Measurements from ENCODE around the gene MEF2D. TPM values are rescaled to one million over a fixed set of nuclear protein-coding genes. Genes with fewer than 3 reads are reported as not detected.

MEF2D gene
- total RNA-seq, 1 experiment from 2014 or later, result 18.7 TPM

- Histone ChIP-seq H4K20me1 (ENCODE audit: control insufficient read depth, insufficient read depth, insufficient read length) (no peaks in the 10 kb centered on the region), H2AK5ac (ENCODE audit: insufficient read length, low read length) (no peak overlapping the region), H3T11ph (ENCODE audit: low read length) (no peak overlapping the region), H3K4me1 (ENCODE audit: insufficient read depth, low read length) (no peaks in the 10 kb centered on the region; the same call in 1 of the 2 replicates), H3K79me2 (ENCODE audit: insufficient read depth, low read length) (no peaks in the 10 kb centered on the region), H4K5ac (ENCODE audit: insufficient read length, low read depth, low read length) (no peak overlapping the region), H2BK15ac (ENCODE audit: low read depth, low read length) (no peak overlapping the region), H3K79me1 (ENCODE audit: insufficient read depth, low read depth, low read length, poor library complexity, severe bottlenecking) (no peaks in the 10 kb centered on the region), H3K14ac (ENCODE audit: insufficient read depth, low read length) (no peak overlapping the region), H2AFZ (ENCODE audit: low read length) (no peak overlapping the region), H2BK120ac (ENCODE audit: low read depth, low read length, poor library complexity, severe bottlenecking) (no peak overlapping the region), H3K9ac (ENCODE audit: extremely low read depth, insufficient read length, low read length) (no peak overlapping the region), H3K9me3 (ENCODE audit: control insufficient read depth, low read depth, low read length) (no peaks in the 10 kb centered on the region), H3K27ac (ENCODE audit: insufficient read length, low read depth, low read length) (no peak overlapping the region), H3K56ac (ENCODE audit: insufficient read length, low read depth, low read length) (no peak overlapping the region), H2BK5ac (ENCODE audit: insufficient read length, low read length) (no peak overlapping the region), H4K8ac (replicated peaks; ENCODE audit: insufficient read length, low read depth, low read length) (no peak overlapping the region), H2BK12ac (ENCODE audit: insufficient read length, low read depth, low read length) (no peak overlapping the region), H3K4ac (ENCODE audit: low read depth, low read length) (no peak overlapping the region), H3K18ac (ENCODE audit: insufficient read length, low read depth, low read length) (no peak overlapping the region), H2BK20ac (ENCODE audit: low read depth, low read length, poor library complexity, severe bottlenecking) (no peak overlapping the region), H3K27me3 (ENCODE audit: insufficient read depth, low read length) (peaks cover 26% of the 10 kb centered on the region), H3K23me2 (ENCODE audit: insufficient read length, low read depth, low read length, poor library complexity, severe bottlenecking) (peaks cover 20% of the 10 kb centered on the region), H4K91ac (ENCODE audit: insufficient read length, low read depth, low read length) (no peak overlapping the region), H3K23ac (ENCODE audit: insufficient read length, low read depth, low read length) (no peak overlapping the region), H3K4me2 (ENCODE audit: insufficient read depth, insufficient read length, low read length) (no peak overlapping the region)
- Mint-ChIP-seq H3K36me3 (ENCODE audit: insufficient read depth in 1 of 3, low read depth in 3 of 3) (no peaks in the 10 kb centered on the region; a peak in 1 of 7 replicates), H3K9me3 (no peaks in the 10 kb centered on the region; a peak in 1 of 5 replicates), H3K4me1 (peaks cover 45 to 54% of the 10 kb centered on the region in 2 experiments), H3K27me3 (ENCODE audit: low read depth) (peaks cover 58% of the 10 kb centered on the region), H3K4me3 (no peak overlapping the region), H3K27ac (no peak overlapping the region)
- no peak for TF ChIP-seq CTCF (conservative IDR thresholded peaks at IDR 0.05)
- no CpG with 5 or more reads among the region's 12 CpGs for WGBS (ENCODE audit: extremely low coverage, insufficient read length, low lambda C conversion rate)
- DNase-seq, result no peak
Measured at GRCh38 chr1:156418416-156419070, 82.0 kb downstream of the MEF2D start.
